SKM-1 (cell line): ENCODE data around the gene REPS1.
"Not testable (repeated sequence)": the region's sequence is repeated elsewhere in the genome, so short reads cannot be mapped to it uniquely, and the experiment has no call there.

Experiments
- DNase-seq: peaks from one replicate; lab custom pipeline; 2025; ENCODE audit not compliant: unreplicated experiment; lab: John Stamatoyannopoulos, UW

The REPS1 gene

DNA sequence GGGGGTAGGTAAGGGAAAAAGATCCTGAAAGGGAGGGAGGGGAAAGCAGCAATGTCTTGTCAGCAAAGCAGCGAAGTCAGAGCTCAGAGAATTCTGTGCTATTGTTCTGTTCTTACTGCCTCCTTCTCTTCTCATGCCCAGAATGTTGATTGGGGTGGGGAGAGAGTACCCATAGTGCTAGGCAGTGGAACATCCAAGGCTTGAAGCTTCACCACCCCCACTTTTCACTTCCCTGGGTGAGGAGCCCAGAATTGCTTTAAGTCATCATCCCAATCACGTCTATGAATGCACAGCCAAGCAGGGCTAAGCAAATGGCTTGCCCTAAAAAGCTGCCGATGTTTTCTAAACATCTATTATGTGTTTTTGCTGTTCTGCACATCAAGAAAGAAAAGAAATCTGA lies 16.5 kb downstream of the REPS1 start:
- no peak for DNase-seq

DNA sequence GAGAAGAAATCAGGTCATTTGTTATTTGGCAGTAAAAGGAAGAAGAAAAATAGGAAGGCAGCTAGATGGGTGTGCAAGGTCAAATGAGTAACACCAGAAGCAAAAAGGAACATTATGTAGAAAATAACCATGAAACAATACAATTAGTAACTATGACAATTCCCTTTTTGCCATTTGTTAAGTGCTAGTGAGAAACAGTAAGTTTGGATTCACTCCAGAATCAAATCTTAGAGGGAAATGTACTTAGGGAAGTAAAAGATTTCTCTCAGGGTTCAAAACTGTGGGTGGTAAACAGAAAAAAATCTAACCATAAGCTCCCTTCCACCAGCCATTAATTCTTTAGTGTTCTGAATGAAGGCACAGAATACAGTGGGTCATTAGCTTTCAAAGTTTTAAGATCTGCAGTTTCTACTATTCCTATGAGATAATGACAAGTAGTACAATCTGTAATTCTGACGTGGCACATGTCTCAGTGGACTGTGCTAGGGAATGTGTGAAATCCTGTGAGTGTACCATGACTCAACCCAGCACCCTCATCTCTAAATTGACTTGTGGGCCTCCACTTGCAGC lies 17.1 kb downstream of the REPS1 start:
- no peak for DNase-seq

DNA sequence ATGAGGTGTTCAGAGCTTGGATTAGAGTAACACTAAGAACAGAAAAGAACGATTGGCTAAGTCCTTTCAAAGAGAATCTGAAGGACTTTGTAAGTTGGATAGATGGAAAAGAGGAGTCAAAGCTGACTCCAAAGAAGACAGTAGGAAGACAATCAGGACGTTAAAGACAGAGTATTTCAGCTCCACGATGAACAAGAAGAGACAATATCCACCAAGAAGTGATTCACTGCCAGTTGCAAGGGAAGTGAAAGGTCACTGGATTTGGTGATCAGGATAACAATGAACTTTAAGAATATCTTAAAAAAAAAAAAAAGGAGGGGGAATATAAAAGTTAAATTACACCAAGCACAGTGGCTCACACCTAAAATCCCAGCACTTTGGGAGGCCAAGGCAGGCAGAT lies 17.9 kb downstream of the REPS1 start:
- no peak for DNase-seq

DNA sequence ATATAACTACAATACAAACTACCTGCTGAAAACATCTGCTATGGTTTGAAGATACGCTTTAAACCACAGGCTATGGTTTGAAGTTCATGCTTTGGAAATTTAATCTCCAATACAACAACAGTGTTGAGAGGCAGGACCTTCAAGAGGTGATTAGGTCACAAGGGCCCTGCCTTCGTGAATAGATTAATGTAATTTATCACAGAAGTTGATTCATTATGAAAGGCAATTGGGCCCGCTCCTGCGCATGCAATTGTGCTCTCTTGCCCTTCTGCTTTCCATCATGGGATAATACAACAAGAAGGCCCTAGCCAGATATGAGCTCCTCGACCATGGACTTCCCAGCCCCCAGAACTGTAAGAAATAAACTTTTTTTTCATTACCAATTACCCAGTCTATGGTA lies 21.2 kb downstream of the REPS1 start:
- no peak for DNase-seq

DNA sequence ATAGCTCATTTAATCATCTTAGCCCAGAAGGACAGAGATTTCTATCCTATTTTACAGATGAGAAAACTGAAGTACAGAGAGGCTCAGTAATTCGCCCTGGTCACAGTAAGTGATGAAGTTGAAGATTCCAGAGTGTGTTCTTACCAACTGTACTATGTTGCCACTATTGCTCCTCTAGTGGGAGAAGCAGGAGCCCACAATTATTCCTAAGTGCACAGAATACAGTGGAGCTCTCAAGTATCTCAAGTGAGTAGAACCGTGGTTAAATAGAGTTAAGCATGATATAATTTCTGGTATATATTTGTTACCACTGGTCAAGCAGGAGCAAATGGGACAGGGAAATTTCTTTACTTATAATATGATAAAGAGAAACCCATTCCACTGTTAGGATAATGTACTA lies 22.1 kb downstream of the REPS1 start:
- no peak for DNase-seq

DNA sequence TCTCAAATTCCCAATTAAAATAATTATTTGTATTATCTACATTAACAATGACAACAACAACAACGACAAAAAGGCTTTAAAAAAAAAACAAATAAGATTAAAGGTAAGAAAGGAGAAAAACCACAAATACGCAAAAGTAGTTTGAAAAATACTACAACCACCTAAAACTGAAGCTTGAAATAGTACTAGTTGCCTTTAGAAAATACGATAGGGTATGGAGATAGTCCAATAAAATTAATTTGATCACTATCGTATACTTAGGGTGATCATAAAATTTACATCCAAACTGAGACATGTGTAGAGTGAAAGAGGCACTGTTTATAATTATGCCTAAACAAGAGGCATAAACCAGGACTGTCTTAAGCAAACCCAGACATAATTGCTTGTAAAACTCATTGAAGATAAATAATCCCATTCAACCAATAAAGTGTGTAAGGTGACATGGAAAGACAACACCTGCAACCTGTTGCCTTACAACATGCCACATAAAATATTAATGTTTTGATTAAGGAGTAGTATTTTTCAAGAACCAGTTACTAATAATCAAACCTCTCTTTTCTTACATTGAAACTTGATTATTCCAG lies 22.7 kb downstream of the REPS1 start:
- DNase-seq: no peak

DNA sequence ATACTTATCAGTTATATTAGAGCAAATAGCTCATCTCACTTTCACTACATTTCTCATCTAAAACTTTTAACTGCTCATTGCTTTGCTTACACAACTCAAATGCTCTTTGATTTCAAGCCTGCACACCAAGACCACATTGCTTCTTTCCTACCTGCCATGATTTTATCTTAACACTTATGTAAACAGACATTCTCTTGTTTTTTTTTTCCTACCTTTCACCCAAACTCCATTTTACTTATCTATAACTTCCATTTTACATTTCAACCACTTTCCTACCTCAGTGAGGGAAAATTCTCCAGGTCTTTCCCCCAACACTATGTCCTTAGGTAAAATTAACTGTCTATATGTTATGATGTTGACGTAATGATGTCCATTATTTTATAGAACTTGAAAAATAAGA lies 24.0 kb downstream of the REPS1 start:
- no peak for DNase-seq

DNA sequence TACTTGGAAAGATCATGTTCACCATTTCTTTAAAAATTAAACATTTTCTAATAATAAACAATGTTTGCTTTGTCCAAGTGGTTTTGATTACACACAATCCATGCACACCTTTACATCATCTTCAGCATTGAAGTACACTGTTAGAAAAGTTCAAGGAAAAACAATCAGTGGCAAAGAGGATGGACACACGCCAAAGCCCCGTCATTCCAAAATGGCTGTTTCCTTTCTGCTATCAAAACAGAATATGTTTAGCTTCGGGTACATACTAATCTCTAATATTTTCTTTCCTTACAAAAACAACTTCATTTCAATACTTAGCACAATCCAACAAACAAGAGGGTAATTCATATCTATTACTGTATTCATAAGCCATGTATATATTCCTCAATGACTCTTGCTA lies 24.5 kb downstream of the REPS1 start:
- DNase-seq: no peak

DNA sequence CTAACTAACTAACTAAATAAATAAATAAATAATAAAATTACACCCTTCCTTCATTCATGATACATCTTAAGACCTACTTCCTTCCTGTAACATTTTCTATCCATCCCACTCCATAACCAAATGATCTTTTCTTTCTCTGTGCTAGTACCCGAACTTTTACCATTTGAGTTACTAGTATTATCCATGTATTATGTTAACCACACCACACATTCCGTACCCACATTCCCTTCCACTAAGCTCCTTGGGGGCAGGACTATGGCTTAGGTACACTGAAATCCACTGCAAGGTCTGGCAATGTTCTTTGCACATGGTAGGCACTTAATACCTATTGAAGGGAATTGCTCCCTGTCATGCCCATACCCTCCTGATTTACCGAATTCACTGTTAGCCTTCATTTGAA lies 24.9 kb downstream of the REPS1 start:
- DNase-seq: no peak

DNA sequence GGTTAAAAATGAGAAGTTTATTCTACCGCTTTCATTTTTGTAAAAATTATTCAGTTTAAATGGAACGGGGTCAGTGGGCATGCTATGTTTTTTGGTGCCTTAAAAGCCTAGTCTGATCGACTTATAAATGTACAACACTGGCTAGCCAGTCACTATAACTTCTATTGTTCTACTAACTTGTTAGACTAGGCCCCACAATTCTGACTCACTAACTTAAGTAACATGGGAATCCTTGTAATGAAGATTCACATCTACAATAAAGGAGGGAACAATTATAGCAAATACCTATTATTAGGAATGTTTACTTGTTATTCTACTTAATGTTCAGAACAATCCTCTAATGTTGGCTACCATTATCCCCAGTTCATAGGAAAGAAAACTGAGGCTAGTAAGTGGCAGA lies 28.5 kb downstream of the REPS1 start:
- DNase-seq: no peak

DNA sequence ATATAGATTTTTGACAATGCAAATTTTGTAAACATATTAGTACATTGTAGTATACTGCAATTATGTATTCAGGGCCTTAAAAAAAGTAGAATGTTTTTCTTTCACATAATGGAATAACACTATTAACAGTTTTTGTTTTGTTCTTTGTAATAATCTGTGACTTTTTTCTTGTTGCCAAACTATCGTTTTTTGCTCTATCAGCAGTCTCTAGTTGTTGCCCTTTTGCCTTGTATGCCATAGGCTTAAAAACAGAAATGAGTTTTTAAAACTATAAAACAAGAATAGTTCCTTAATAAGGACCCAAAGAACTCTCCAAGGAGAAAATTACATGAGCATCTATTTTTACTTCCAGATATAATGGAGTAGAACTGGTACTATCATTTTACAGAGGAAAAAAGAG lies 29.5 kb downstream of the REPS1 start:
- DNase-seq: no peak

DNA sequence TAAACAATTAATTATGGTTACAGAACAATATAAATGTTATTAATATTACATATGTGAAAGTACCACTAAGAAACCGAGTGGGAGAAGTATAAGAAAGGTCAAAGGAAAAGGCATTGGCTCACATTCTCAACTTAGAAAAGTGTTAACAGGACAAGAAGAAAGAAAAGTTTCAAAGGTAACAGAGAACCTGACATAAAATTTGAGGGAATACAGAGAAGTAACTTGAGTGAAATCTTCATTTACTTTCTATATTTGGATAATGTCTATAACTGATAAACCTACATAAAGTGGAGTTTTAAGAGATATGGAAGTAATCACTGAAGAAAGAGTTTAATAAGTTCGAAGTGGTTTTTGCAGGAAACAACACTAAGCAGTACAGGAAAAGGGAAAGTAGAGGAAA lies 30.1 kb downstream of the REPS1 start:
- no peak for DNase-seq

DNA sequence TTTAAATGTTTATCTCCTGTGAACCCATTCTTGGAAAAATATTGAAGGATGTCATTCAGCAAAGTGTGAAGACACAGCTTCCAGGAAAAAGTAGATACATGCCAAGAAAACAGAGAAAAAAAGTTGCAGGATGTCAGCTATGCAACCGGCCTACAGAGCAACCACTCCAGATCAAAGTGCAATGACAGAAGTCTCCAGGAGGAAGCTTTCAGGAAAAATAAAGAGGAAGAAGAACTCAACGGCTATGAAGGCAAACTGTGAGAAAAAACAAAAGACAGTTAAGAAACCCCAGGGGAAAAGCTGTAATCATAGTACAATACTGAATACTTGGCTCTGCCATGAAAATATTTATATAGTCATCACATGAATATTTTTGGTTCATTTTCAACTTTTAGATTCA lies 30.6 kb downstream of the REPS1 start:
- DNase-seq: peak; percentile 59

DNA sequence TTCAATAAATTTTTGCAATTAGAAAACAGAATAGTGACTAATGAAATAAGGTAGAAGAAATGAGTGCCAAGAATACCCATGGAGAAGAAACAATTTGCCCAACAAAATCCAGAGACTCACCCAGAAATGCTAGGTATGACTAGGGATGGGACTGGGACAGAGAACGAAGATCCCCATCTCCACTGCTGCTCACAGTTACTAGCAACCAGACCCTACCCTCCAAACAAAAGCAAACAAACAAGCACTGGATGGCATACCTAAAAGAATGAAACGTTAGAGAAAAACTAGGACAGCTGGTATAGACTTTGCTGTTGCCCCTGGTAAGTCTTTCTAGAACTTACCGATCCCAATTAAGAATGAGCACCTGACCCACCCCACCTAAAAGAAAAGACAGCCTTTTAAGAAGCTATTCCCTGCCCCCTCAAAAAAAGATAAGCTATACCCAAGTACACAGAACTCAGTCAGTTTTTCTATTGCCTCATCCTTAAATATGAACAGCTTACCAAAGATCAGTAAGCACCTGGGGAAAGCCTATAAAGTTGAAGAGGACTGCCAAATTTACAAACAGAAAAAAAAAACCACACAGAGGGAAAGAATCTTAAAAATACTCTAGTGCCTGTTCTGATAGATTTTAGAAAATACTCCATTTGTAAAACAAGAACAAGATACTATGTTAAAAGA lies 31.7 kb downstream of the REPS1 start:
- DNase-seq: no peak

DNA sequence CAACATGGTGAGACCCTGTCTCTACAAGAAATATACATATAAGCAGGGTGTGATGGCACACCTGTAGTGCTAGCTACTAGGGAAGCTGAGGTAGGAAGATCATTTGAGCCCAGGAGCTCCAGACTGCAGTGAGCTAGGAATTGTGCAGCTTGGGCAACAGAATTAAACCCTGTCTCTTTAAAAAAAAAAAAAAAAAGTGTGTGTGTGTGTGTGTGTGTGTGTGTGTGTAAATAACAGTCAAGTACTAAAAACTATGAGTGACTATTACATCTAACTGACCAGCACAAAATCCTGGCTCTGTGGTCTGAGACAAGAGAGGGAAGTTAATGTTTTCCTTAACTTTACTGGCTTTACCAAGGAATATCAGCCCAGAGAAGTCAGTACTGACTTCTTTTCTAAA lies 32.8 kb downstream of the REPS1 start:
- DNase-seq: no peak

DNA sequence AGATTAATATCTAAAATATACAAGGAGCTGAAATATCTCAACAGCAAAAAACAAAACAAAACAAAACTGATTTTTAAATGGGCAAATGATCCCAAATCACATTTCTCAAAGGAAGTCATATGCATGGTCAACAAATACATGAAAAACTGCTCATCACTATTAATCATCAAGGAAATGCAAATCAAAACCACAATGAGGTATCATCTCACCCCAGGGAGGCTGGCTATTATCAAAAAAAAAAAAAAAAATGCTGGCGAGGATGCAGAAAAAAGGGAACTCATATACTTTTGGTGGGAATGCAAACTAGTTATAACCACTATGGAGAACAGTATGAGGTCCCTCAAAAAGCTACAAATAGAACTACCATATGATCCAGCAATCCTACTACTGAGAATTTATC lies 34.6 kb downstream of the REPS1 start:
- no peak for DNase-seq

DNA sequence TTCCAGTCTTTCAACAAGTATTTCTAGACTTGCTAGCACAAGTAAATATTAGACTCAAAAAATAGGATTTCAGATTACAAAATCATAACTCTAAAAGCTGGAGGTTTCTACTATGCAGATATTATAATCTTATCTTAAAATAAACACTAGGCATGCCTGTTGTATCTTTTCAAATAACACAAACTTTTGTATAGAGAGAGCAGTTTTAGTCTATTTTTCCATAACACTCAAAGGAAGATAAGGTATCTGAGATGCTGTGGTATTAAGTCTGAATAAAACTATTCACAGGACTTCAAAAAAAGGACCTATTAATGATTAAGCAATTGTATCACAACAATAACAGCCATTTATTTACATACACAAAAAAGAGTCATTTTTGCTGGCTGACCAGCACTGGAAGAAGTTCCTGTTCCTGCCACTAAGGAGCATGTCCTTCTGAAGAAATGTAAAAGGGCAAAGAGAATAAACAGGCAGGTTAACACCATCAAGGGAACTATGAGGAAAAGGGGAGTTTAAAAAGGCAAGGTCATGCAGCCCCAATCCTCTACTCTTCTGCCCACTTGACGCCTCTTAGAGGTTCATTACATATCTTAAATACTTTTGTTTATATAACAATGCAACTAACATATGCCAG lies 39.4 kb downstream of the REPS1 start:
- no peak for DNase-seq

DNA sequence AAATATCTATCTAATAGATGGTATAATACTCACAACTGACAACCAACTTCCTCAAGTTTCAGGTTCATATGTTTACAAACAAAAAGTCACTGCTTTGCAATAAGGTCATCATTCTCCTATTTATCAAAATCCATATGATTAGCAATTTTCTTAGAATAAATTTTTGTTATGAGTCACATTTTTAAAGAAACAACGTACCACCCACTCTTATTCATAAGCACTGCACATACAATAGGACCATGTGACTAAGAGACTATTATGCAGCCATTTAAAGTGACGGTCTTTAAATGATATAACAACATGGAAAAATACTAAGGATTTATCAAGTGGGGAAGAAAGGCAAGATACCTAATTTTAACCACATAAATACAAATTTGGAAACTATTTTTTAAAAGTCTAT lies 40.0 kb downstream of the REPS1 start:
- no peak for DNase-seq

DNA sequence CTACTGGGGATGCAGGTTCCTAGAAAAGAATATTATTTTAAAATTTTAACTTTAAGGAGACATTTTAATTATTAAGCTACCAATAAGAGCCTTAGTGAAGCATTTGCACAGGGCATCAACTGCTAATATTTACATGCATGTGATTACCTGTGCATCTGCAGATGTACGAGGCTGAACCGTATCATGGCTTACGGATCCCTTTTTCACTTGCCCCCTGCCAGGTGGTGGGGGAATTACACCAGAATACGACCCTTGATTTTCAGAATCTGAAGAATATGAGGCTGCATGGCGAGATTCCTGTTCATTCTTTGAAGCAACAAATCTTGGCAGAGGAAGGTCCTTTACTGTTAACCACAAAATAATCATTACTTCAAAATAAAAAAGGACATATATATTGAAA lies 42.7 kb downstream of the REPS1 start:
- no peak for DNase-seq

DNA sequence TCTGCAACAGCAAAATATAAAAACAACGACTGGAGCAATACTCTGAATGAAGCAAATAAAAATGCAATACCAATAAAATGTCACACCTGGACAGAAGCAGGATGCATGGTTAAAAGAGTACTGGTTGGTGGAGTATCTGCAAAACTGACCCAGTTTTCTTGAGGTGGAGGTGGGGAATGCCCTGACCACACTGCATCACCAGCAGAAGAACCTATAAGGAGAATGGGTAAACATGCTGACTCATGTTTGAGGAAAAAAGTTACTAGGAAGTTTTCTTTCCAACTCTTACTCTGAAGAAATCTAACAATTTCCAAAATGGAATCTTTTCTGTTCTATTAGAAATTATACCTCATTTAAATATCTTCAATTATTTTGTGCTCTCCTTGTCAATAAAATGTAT lies 43.6 kb downstream of the REPS1 start:
- DNase-seq: no peak

DNA sequence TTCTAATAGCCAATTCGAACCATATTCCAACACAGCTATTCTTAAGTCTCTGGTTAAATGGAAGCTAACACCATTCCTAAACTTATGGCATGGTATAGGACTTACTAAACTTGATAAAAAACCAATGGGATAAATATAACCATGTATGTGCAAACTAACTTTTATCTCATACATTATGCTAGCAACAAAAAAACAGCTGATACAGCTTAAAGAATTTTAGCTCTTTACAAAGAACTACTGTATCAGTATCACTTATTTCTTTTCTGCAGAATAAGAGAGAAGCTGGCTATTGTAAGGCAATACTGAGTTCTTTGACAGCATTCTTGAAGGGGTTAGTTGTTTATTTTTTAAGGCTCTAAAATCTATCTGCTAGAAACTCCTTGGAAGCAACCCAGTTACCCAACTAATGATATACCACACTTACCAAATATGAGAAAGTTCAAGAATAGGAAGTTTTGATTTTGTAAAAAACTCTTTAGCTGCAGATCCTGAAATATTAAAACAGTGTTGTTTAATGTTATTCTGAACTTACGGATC lies 44.9 kb downstream of the REPS1 start:
- no peak for DNase-seq

DNA sequence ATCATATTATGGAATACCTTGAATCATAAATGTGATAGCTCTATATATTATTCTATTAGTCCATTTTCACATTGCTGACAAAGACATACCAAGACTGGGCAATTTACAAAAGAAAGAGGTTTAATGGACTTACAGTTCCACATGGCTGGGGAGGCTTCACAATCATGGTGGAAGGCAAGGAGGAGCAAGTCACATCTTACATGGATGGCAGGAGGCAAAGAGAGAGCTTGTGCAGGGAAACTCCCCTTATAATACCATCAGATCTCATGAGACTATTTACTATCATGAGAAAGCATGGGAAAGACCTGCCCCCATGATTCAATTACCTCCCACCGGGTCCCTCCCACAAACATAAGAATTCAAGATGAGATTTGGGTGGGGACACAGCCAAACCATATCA lies 51.2 kb downstream of the REPS1 start:
- not testable (repeated sequence) for DNase-seq
